ENCODE measurements around the gene CHPF2. TPM values are rescaled to one million over a fixed set of nuclear protein-coding genes. Genes with fewer than 3 reads are reported as not detected.
A peak's percentile ranks its signal among the peaks of the same experiment; 100 is the strongest.

Gene CHPF2
- polyA plus RNA-seq, 6 donors from 2014 or later = 20.4 to 43.9 (median 25.2) TPM

DNA sequence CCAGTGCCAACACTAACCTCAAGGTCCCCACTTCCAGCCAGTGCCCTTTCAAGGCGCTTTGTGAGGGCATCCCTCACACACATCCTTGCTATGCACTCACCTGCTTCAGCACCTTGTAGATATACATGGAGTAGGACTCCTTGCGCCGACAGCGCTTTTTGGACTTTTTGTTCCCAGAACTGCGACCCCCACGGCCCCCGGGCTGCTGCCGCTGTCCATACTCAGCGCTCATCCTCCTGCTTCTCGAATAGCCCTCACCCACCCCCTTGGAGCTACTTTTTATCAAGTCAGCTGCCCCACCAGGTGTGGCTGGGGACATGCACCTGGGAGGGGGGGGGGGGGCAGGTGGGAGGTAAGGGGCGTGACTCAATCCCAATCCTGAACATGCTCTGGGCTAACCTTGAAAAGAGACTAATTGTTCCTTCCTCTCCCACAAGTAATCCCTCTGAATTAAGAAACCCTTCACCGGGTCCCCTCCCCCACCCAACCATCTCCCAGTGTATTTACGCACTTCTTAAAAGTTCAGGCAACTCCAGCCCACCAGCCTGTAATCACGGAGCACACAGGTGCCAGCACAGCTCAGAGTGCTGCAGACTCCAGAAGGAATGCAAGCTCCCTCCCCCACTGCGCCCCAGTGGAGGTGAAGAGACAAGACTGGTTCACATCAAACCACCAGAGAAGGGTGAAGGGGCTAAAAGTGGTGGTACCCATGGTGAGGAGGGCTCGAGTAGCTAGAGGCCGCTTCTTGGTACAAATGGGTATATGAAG, 22.0 kb upstream of the CHPF2 start, which contains the start of gene H2BK1:
Gene H2BK1, minus strand, starts transcription at position 402 of the 768 bp plus-strand sequence. Its CDS starts 170 bp downstream, at position 232.
- Mint-ChIP-seq H3K27me3 (peaks cover 0 to 21% (median 8%) of the 10 kb centered on the region in 3 donors), H3K36me3 (peaks cover 12 to 14% of the 10 kb centered on the region in 2 donors), H3K27ac (peak within 1 kb of the TSS in 2 of 6 donors; percentile 19 to 60), H3K4me1 (peaks cover 1 to 7% (median 4%) of the 10 kb centered on the region in 3 donors), H3K4me3 (no peak within 1 kb of the TSS), H3K9me3 (no peaks in the 10 kb centered on the region)
- DNase-seq (no peak), ATAC-seq (ENCODE audit: low read depth in 2 of 2) (no peak)

DNA sequence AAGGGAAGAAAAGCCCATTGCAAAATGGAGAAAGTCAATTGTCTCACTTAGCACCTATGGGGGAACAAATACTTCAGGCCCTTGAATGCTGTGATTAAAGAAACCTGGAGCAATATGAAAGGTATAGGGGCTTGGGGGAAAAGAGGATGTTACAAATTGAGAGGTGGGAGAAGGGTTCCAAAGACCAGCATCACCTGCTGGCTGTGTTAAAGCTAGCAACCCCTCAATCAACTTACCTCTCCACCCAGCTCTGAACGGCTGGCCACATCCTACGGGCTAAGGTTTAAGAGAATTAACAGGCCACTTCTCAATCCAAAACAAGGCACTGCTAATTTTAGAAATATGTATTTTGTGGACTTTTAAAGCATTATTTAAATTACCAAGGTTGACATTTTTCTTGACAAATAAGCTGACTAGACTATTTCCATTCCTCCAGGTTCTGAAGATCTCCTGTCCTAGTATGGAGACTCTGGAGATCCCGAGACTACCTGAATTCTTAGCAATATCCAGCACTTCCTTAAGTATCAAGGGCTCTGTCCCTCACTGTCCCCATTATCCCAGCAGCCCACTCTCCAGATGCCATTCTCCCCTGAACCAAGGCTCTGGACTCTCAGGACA, 21.0 kb upstream of the CHPF2 start:
- peak overlapping the region in 1 of 6 donors; percentile 19 for H3K27ac Mint-ChIP-seq
- DNase-seq (no peak), ATAC-seq (ENCODE audit: low read depth in 2 of 2) (no peak)
- peaks cover 4 to 7% (median 7%) of the 10 kb centered on the region in 3 donors for H3K4me1 Mint-ChIP-seq
- H3K36me3 Mint-ChIP-seq = peaks cover 15 to 20% of the 10 kb centered on the region in 2 donors
- H3K27me3 Mint-ChIP-seq = peaks cover 0 to 11% (median 0%) of the 10 kb centered on the region in 3 donors
- H3K9me3 Mint-ChIP-seq = no peaks in the 10 kb centered on the region
- no peak overlapping the region for H3K4me3 Mint-ChIP-seq

DNA sequence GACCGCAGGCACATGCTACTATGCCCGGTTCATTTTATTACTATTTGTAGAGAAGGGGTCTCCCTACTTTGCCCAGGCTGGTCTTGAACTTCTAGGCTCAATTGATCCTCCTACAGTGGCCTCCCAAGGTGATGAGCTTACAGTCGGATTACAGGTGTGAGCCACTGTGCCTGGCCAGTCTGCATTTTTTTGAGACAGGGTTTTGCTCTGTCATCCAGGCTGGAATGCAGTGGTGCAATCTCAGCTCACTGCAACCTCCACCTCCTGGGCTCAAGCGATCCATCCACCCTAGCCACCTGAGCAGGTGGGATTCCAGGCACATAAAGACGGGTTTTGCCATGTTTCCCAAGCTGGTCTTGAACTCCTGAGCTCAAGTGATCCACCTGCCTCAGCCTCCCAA, 19.7 kb upstream of the CHPF2 start:
- ATAC-seq (ENCODE audit: low read depth in 2 of 2) = no peak
- Mint-ChIP-seq H3K27me3 (no peaks in the 10 kb centered on the region), H3K36me3 (peaks cover 15 to 21% of the 10 kb centered on the region in 2 donors), H3K4me3 (no peak overlapping the region), H3K27ac (peak overlapping the region in 1 of 6 donors; percentile 74), H3K4me1 (peaks cover 0 to 7% (median 0%) of the 10 kb centered on the region in 3 donors), H3K9me3 (no peaks in the 10 kb centered on the region)
- no peak for DNase-seq

DNA sequence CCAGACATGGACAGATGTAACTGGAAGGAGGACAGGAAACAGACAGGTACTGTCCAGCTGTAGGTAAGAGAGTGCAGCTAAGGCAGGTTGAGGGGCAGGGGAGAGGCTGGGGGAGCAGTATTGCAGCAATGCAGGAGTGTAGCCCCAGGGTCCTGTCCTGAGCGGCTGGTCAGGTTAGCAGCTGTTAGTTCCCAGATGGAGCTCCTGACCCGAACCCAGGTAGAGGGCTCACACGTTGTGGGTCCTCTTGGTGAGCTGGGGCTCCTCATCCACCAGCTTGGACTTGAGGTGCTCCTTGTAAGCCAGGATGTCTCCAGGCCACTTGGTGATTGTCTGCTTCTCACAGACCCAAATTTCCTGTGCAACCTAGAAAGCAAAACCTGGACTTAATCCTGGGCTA, 18.5 kb upstream of the CHPF2 start:
- Mint-ChIP-seq H3K4me3 (no peak overlapping the region), H3K9me3 (no peaks in the 10 kb centered on the region), H3K27me3 (no peaks in the 10 kb centered on the region), H3K27ac (no peak overlapping the region), H3K36me3 (peaks cover 17 to 33% of the 10 kb centered on the region in 2 donors), H3K4me1 (peaks cover 0 to 7% (median 0%) of the 10 kb centered on the region in 3 donors)
- DNase-seq (no peak), ATAC-seq (ENCODE audit: low read depth in 2 of 2) (no peak)

DNA sequence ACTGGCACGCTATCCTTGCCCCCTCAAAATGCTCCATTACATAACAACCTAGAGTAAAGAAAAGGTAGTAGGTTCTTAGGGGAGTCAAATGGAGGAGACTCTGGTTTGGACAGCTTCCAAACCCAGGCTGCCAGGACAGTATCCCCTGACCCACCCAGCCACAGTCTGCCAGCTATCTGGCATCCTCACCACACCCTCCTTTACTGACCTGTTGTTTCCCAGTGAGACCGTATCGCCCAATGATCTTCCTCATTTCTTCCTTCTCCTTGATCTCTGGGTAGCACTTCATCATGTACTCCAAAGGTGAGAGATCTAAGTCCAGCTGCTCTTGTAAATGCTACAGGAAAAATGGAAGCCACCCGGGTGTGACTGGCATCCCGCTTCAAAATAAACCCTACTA, 16.9 kb upstream of the CHPF2 start:
- Mint-ChIP-seq H3K27ac (peak overlapping the region in 2 of 6 donors; percentile 73 to 75), H3K9me3 (no peaks in the 10 kb centered on the region), H3K27me3 (no peaks in the 10 kb centered on the region), H3K36me3 (peaks cover 20 to 41% of the 10 kb centered on the region in 2 donors), H3K4me3 (no peak overlapping the region), H3K4me1 (peaks cover 0 to 7% (median 0%) of the 10 kb centered on the region in 3 donors)
- no peak for ATAC-seq (ENCODE audit: low read depth in 2 of 2)
- DNase-seq = no peak

DNA sequence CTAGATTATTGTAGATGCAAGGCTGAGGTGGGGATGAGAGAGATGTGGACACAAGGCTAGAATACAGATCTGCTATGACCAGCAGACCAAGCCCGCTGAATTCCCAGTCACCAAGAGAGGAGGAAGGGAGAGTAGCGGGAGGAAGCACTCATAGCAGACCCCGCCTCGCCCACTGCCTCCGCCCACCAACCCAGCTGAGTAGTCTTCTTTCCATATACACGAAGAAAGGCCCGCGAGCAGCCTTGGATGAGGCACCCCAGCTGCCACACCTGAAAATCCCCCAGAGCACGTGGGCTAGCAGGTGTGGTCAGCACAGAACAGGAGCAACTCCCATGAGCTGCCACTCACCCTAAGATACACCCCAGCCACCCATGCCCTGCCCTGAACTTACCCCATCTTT, 14.1 kb upstream of the CHPF2 start:
- Mint-ChIP-seq H3K27ac (no peak overlapping the region), H3K4me1 (peaks cover 0 to 7% (median 0%) of the 10 kb centered on the region in 3 donors), H3K4me3 (no peak overlapping the region), H3K9me3 (no peaks in the 10 kb centered on the region), H3K36me3 (peaks cover 29 to 53% of the 10 kb centered on the region in 2 donors), H3K27me3 (no peaks in the 10 kb centered on the region)
- DNase-seq = no peak
- no peak for ATAC-seq (ENCODE audit: low read depth in 2 of 2)

DNA sequence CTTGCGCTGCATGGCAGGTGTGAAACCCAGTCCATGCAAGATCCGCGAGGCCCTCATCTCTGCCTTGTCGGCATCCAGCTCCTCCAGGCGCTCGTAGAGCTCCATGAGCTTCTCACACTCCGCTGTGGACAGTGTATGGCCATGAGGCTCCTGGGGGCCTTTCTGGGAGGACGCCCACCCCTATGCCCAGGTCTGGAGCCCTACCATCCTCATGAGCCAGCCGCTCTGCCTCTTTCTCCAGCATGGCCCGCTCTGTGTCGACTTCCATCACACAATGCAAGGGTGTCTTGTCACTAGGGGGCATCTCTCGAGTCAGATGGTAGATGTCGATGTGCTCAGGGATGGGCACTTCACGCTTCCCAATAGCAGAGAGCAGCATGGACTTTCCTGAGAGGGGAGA, 8.6 kb upstream of the CHPF2 start:
- H3K4me1 Mint-ChIP-seq = peaks cover 25 to 35% (median 30%) of the 10 kb centered on the region in 3 donors
- H3K27me3 Mint-ChIP-seq = no peaks in the 10 kb centered on the region
- H3K36me3 Mint-ChIP-seq = peaks cover 31 to 48% of the 10 kb centered on the region in 2 donors
- peak overlapping the region in 1 of 6 donors; percentile 84 for H3K27ac Mint-ChIP-seq
- DNase-seq = no peak
- ATAC-seq (ENCODE audit: low read depth in 2 of 2) = no peak
- no peaks in the 10 kb centered on the region for H3K9me3 Mint-ChIP-seq
- no peak overlapping the region for H3K4me3 Mint-ChIP-seq

DNA sequence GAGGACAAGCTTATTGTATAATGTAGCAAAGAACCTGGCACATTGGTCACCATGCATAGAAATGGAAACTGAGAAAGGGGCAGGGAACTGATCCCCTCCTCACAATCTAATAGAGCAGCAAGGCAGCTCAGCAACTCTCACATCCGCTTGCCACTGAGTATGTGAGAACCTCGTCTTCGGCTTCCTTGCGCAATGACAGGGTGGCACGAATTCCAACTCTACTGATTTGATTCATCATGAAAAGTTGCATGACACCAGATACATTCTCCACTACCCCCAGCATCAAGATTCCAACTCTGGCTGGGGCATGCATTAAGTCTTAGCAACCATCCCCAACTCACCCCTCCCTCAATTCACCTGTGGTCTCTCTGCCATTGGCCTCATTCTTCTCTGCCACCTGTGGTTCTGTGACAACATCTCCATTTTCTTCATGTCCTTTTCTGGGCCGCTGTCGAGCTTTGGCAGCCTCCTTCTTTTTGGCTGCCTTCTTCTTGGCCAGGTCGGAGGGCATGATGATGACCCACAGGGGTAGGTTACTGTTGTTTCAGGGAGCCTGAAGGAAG, 6.3 kb upstream of the CHPF2 start:
- DNase-seq (no peak), ATAC-seq (ENCODE audit: low read depth in 2 of 2) (no peak)
- H3K27me3 Mint-ChIP-seq = no peaks in the 10 kb centered on the region
- H3K36me3 Mint-ChIP-seq = peaks cover 27 to 35% of the 10 kb centered on the region in 2 donors
- no peaks in the 10 kb centered on the region for H3K9me3 Mint-ChIP-seq
- H3K4me3 Mint-ChIP-seq = peak overlapping the region; percentile 89 to 100 (median 97)
- H3K27ac Mint-ChIP-seq = peak overlapping the region in 3 of 6 donors; percentile 78 to 98 (median 93)
- H3K4me1 Mint-ChIP-seq = peaks cover 25 to 35% (median 30%) of the 10 kb centered on the region in 3 donors

DNA sequence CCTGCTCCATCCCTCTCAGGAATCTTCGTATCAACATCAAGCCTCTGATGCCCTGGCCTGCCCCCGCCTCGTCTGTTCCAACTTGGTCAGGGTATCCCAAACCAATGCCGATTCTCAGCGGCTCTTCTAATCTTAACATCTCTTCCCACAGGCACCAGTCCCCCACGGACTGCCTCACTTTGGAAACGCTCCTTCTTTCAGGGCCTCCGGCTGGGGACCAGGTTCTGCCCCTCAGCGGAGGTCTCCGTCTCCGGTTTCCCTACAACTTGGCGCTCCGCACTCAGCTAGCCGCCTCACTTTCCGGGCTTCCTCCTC, 5.8 kb upstream of the CHPF2 start:
- H3K4me1 Mint-ChIP-seq = peaks cover 28 to 38% (median 31%) of the 10 kb centered on the region in 3 donors
- peak overlapping the region; percentile 89 to 100 (median 97) for H3K4me3 Mint-ChIP-seq
- no peak for DNase-seq

DNA sequence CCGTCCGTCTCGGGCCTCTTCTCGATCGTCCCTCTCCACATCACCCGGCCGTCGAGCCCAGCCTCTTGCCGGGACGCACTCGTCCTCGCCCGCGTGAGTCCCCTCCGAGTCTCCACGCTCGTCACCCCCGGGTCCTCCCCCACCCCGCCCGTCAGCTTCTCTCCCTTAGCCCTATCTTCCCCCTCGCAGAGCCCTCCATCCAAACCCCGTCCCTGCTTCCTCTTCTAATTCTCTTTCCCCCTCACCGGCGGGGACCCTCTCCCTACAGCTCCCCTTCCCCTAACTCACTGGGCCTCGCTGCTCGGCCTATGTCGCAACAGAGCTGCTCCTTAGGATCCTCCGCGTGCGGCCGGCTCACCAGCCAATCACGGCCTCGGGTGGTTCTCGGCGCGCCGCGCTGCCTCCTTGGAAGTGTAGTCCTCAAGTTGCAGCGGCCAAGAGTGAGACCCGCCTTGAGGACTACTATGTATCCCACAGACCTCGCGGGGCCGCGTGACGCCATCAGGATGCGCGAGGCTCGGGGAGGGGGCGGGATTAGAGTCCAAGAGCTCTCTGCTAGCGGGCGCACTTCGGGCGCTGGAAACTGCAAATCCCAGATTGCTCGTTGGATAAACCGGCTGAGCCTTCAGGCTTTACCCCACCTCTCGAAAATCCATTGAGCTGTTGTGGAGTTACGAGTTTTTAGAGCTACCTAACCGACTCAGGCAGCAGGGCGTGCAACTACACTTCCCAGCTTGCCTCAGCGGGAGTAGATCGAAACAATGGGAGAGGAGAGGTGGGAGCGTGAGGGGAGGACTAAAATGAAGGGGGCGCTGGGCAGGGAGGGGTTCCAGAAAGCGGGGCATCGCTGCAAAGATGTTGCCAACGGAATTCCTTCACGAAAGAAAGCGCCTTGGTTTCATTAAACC, 5.2 kb upstream of the CHPF2 start, which contains the start of gene ABCF2:
Gene ABCF2, minus strand, starts transcription at position 331 of the 908 bp plus-strand sequence. CDS start 747 bp downstream, outside the sequence.
- Mint-ChIP-seq H3K36me3 (peaks cover 27 to 35% of the 10 kb centered on the region in 2 donors), H3K27me3 (no peaks in the 10 kb centered on the region), H3K9me3 (no peaks in the 10 kb centered on the region), H3K4me1 (peaks cover 34 to 44% (median 37%) of the 10 kb centered on the region in 3 donors), H3K27ac (peak within 1 kb of the TSS; percentile 93 to 99 (median 97)), H3K4me3 (peak within 1 kb of the TSS; percentile 89 to 100 (median 97))
- ATAC-seq (ENCODE audit: low read depth in 2 of 2) (peak; percentile 99), DNase-seq (peak; percentile 96)

More for the DNA sequence above, 5.8 kb upstream of the CHPF2 start:
- Mint-ChIP-seq H3K27me3 (no peaks in the 10 kb centered on the region), H3K36me3 (peaks cover 27 to 35% of the 10 kb centered on the region in 2 donors), H3K27ac (peak overlapping the region; percentile 39 to 98 (median 94)), H3K9me3 (no peaks in the 10 kb centered on the region)
- ATAC-seq (ENCODE audit: low read depth in 2 of 2) = peak in 1 of 2 donors; percentile 1

DNA sequence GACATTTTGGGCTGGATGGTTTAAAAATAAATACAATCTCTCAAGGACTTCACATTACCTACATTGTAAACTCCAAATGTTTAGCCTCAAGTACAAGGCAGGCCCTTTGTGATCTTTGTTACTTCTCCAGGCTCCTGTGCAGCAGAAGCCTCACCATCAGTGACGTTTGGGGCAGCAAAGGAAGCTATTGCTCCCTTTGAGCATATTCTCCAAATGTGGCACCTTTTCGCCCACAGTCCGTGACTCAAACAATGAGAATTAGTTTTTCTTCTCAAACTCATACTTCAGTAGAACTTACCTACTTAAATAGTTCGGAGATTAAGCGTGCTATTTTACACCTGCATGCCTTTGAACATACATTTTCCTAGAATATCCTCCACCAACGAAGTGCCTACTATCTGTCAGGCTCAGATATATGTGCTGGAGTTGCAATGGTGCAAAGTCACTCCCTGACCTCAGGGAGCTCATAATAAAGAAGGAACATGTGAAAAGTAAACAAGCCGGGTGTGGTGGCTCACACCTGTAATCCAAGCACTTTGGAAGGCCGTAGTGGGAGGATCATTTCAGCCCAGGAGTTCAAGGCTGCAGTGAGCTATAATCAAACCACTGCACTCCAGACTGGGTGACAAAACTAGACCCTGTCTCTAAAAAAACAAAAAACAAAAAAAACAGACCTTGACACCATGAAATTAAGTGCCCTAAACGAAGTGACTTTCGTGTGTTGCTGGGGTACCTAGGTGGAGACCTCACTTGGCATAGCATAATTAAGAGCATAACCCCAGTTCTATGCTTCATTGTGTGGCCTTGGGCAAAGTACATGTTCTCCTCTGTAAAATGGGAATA, 4.0 kb upstream of the CHPF2 start:
- H3K27ac Mint-ChIP-seq = peak overlapping the region in 4 of 6 donors; percentile 67 to 99 (median 96)
- peak overlapping the region; percentile 89 to 100 (median 97) for H3K4me3 Mint-ChIP-seq
- DNase-seq (no peak), ATAC-seq (ENCODE audit: low read depth in 2 of 2) (no peak)
- H3K4me1 Mint-ChIP-seq = peaks cover 41 to 51% (median 42%) of the 10 kb centered on the region in 3 donors
- no peaks in the 10 kb centered on the region for H3K9me3 Mint-ChIP-seq
- peaks cover 18 to 27% of the 10 kb centered on the region in 2 donors for H3K36me3 Mint-ChIP-seq
- H3K27me3 Mint-ChIP-seq = no peaks in the 10 kb centered on the region

DNA sequence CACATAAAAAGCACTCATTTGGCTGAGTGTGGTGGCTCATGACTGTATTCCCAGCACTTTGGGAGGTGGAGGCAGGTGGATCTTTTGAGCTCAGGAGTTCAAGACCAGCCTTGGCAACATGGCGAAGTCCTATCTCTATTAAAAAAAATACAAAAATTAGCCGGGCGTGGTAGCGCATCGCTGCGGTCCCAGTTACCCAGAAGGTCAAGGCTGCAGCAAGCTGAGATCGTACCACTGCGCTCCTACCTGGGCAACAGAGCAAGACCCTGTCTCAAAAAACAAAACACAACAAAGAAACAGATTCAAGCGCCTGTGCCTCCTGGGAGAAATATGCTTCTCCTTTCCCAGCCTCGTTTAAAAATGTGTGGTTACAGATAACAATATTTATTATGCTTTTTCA, 3.0 kb upstream of the CHPF2 start:
- DNase-seq (no peak), ATAC-seq (ENCODE audit: low read depth in 2 of 2) (no peak)
- peaks cover 13 to 21% of the 10 kb centered on the region in 2 donors for H3K36me3 Mint-ChIP-seq
- H3K4me1 Mint-ChIP-seq = peaks cover 46 to 61% (median 51%) of the 10 kb centered on the region in 3 donors
- H3K27me3 Mint-ChIP-seq = no peaks in the 10 kb centered on the region
- peak overlapping the region in 2 of 8 donors; percentile 72 to 89 for H3K4me3 Mint-ChIP-seq
- H3K27ac Mint-ChIP-seq = no peak overlapping the region
- H3K9me3 Mint-ChIP-seq = no peaks in the 10 kb centered on the region

Data from naive B cell (primary cell).